H9 (cell line): Measurements from ENCODE around the gene NINL. TPM values are rescaled to one million over a fixed set of nuclear protein-coding genes. Genes with fewer than 3 reads are reported as not detected.
"Not testable (repeated sequence)": the region's sequence is repeated elsewhere in the genome, so short reads cannot be mapped to it uniquely, and the experiment has no call there.

Source experiments
- DNase-seq: peaks from one replicate; pipeline ENCODE4 v3.0.0-alpha.2; 2017
- H2AFZ ChIP-seq: one replicate; pipeline ENCODE4 v1.6.1; 2013; ENCODE audit warnings: mild to moderate bottlenecking, low read length, control low read depth, moderate library complexity
- H2AK5ac ChIP-seq: 2 replicates; pipeline ENCODE4 v1.6.1; 2013; ENCODE audit warnings: low read length, control low read depth, mixed read lengths; ENCODE audit not compliant: insufficient read length
- H2BK120ac ChIP-seq: one replicate; pipeline ENCODE4 v1.6.1; 2013; ENCODE audit warnings: low read depth, mild to moderate bottlenecking, low read length, control low read depth, inconsistent platforms; ENCODE audit not compliant: poor library complexity, severe bottlenecking
- H2BK12ac ChIP-seq: 2 replicates; pipeline ENCODE4 v1.6.1; 2013; ENCODE audit warnings: low read length, control low read depth, mixed read lengths, low read depth; ENCODE audit not compliant: insufficient read length
- H2BK15ac ChIP-seq: 2 replicates; pipeline ENCODE4 v1.6.1; 2013; ENCODE audit warnings: low read depth, low read length, control low read depth
- H2BK20ac ChIP-seq: one replicate; pipeline ENCODE4 v1.6.1; 2013; ENCODE audit warnings: low read depth, mild to moderate bottlenecking, low read length, control low read depth, inconsistent platforms; ENCODE audit not compliant: poor library complexity, severe bottlenecking
- H2BK5ac ChIP-seq: 2 replicates; pipeline ENCODE4 v1.6.1; 2013; ENCODE audit warnings: low read length, control low read depth, mixed read lengths; ENCODE audit not compliant: insufficient read length
- H3K14ac ChIP-seq: 2 replicates; pipeline ENCODE4 v1.6.1; 2013; ENCODE audit warnings: low read length, control low read depth; ENCODE audit not compliant: insufficient read depth
- H3K18ac ChIP-seq: 2 replicates; pipeline ENCODE4 v1.6.1; 2013; ENCODE audit warnings: low read depth, mild to moderate bottlenecking, mixed read lengths, low read length, control low read depth; ENCODE audit not compliant: insufficient read length
- H3K23ac ChIP-seq: 2 replicates; pipeline ENCODE4 v1.6.1; 2013; ENCODE audit warnings: low read length, control low read depth, mixed read lengths, low read depth; ENCODE audit not compliant: insufficient read length
- H3K23me2 ChIP-seq: 2 replicates; pipeline ENCODE4 v1.6.1; 2013; ENCODE audit warnings: low read depth, mild to moderate bottlenecking, mixed read lengths, low read length, control low read depth; ENCODE audit not compliant: insufficient read length, poor library complexity, severe bottlenecking
- H3K27ac ChIP-seq: 2 replicates; pipeline ENCODE4 v1.5.1; 2013; ENCODE audit warnings: low read length, control low read depth, mixed read lengths, low read depth; ENCODE audit not compliant: insufficient read length
- H3K27me3 ChIP-seq: 2 replicates; pipeline ENCODE4 v1.6.1; 2013; ENCODE audit warnings: low read length, control low read depth, inconsistent platforms; ENCODE audit not compliant: insufficient read depth
- H3K4ac ChIP-seq: 2 replicates; pipeline ENCODE4 v1.6.1; 2013; ENCODE audit warnings: low read depth, mild to moderate bottlenecking, control low read depth, inconsistent platforms, low read length, moderate library complexity
- H3K4me1 ChIP-seq: 2 replicates; pipeline ENCODE4 v1.6.1; 2013; ENCODE audit warnings: low read length, control low read depth, inconsistent platforms; ENCODE audit not compliant: insufficient read depth
- H3K4me2 ChIP-seq: 2 replicates; pipeline ENCODE4 v1.6.1; 2013; ENCODE audit warnings: low read length, control low read depth, mixed read lengths; ENCODE audit not compliant: insufficient read length, insufficient read depth
- H3K56ac ChIP-seq: 2 replicates; pipeline ENCODE4 v1.6.1; 2013; ENCODE audit warnings: low read depth, mild to moderate bottlenecking, mixed read lengths, low read length, control low read depth; ENCODE audit not compliant: insufficient read length
- H3K79me1 ChIP-seq: 2 replicates; pipeline ENCODE4 v1.6.1; 2013; ENCODE audit warnings: low read depth, mild to moderate bottlenecking, moderate library complexity, low read length, control low read depth, inconsistent platforms; ENCODE audit not compliant: insufficient read depth, poor library complexity, severe bottlenecking
- H3K79me2 ChIP-seq: 2 replicates; pipeline ENCODE4 v1.6.1; 2013; ENCODE audit warnings: low read length, control low read depth, inconsistent platforms; ENCODE audit not compliant: insufficient read depth
- H3K9ac ChIP-seq: 2 replicates; pipeline ENCODE4 v1.6.1; 2013; ENCODE audit warnings: low read length, control low read depth, mixed read lengths; ENCODE audit not compliant: insufficient read length; ENCODE audit errors: extremely low read depth
- H3K9me3 ChIP-seq: one replicate; pipeline ENCODE4 v1.6.1; 2013; ENCODE audit warnings: low read depth, low read length, inconsistent platforms; ENCODE audit not compliant: control insufficient read depth
- H3T11ph ChIP-seq: one replicate; pipeline ENCODE4 v1.6.1; 2013; ENCODE audit warnings: mild to moderate bottlenecking, low read length, control low read depth, inconsistent platforms
- H4K20me1 ChIP-seq: one replicate; pipeline ENCODE4 v1.6.1; 2013; ENCODE audit not compliant: control insufficient read depth, insufficient read length, insufficient read depth
- H4K5ac ChIP-seq: 2 replicates; pipeline ENCODE4 v1.6.1; 2013; ENCODE audit warnings: low read depth, mild to moderate bottlenecking, mixed read lengths, low read length, control low read depth; ENCODE audit not compliant: insufficient read length
- H4K8ac ChIP-seq: replicated peaks from 2 replicates; pipeline ENCODE4 v1.6.1; 2013; ENCODE audit warnings: low read length, control low read depth, mixed read lengths, low read depth; ENCODE audit not compliant: insufficient read length
- H4K91ac ChIP-seq: 2 replicates; pipeline ENCODE4 v1.6.1; 2013; ENCODE audit warnings: low read depth, mild to moderate bottlenecking, moderate library complexity, mixed read lengths, low read length, control low read depth; ENCODE audit not compliant: insufficient read length
- H3K27ac Mint-ChIP-seq, 3 experiments: 2 replicates in 2 of 3; 3 replicates in 1 of 3; pipeline ENCODE4 v1.8.0; 2020 to 2021; ENCODE audit warnings: mixed read lengths in 3 of 3, mild to moderate bottlenecking in 1 of 3, moderate library complexity in 1 of 3
- H3K27me3 Mint-ChIP-seq: 2 replicates; pipeline ENCODE4 v1.8.0; 2021; ENCODE audit warnings: low read depth, mild to moderate bottlenecking, moderate library complexity, mixed read lengths
- H3K36me3 Mint-ChIP-seq, 3 experiments: 2 replicates in 2 of 3; 3 replicates in 1 of 3; pipeline ENCODE4 v1.8.0; 2020 to 2021; ENCODE audit warnings: low read depth in 3 of 3, mixed read lengths in 3 of 3; ENCODE audit not compliant: insufficient read depth in 1 of 3
- H3K4me1 Mint-ChIP-seq, 2 experiments: 2 replicates each; pipeline ENCODE4 v1.8.0; 2020; ENCODE audit warnings: mixed read lengths in 2 of 2
- H3K4me3 Mint-ChIP-seq, 2 experiments: 2 replicates in 1 of 2; 3 replicates in 1 of 2; pipeline ENCODE4 v1.8.0; 2020 to 2021; ENCODE audit warnings: mild to moderate bottlenecking in 2 of 2, mixed read lengths in 2 of 2, moderate library complexity in 1 of 2
- H3K9me3 Mint-ChIP-seq, 2 experiments: 2 replicates in 1 of 2; 3 replicates in 1 of 2; pipeline ENCODE4 v1.8.0; 2020; ENCODE audit warnings: mild to moderate bottlenecking in 2 of 2, mixed read lengths in 2 of 2, moderate library complexity in 1 of 2
- WGBS: extraction: QIAGEN DNeasy Blood & Tissue Kit; methylation state at CpG from one replicate; pipeline ENCODE4 v1.1.7; 2013; ENCODE audit warnings: missing lambda C conversion rate, low lambda C conversion rate, mixed read lengths; ENCODE audit not compliant: insufficient read length; ENCODE audit errors: extremely low coverage; 5-methylcytosine and 5-hydroxymethylcytosine counted together
- total RNA-seq: library from RNA; stranded (reverse); gene quantifications from 2 replicates; pipeline ENCODE4 v1.2.1, GENCODE V29; 2021
- TF ChIP-seq, protein P1 (sequence below): fragments of 200-600 bp; sonication (generic); conservative IDR thresholded peaks from 3 replicates; pipeline ENCODE4 v1.8.0; 2021; ENCODE audit warnings: antibody characterized with exemption, mild to moderate bottlenecking

The NINL gene
- total RNA-seq, 1 experiment from 2014 or later, result 34.3 TPM

DNA sequence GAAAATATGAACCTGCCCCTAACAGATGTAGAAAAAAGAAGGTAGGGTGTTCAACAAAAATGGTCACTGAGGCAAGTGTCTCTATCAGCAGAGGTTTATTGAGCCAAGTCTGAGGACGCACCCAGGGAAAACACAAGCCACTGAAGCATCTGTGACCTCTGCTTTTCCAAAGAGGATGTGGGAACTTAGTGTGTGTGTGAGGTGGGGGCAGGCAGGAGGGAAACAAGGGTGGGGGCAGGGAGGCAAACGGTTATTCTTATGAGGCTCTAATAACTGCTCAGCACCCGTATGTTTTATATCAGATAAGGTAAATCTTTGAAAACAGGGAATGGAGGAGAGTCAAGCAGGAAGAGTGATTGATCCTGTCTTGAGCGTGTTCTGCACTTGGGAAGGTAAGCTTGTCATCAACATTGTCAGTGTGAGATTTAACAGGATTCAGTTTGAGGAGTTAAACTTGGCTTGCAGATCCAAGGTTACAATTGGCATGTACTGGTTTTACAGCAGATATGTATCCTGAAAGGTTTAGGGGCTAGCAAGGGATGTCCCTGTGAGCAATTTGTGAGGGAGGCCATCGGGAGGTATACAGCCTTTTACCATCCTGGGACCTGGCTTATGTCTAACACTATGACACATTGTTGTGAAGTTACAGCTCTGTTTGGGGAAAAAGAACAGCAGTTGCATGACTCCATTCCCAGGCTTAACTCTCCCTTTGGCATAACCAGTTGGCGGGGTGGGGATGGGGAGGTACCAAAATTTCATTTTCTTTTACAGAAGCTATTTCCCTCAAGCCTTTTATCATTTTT, 33.7 kb downstream of the NINL start:
- H4K5ac ChIP-seq, result no peak overlapping the region
- H3K4me1 ChIP-seq, result peaks cover 7% of the 10 kb centered on the region; the same call in 1 of the 2 replicates
- no peak overlapping the region for H3K23ac ChIP-seq
- no peaks in the 10 kb centered on the region for H3K9me3 ChIP-seq
- H3K56ac ChIP-seq, result no peak overlapping the region
- whole genome bisulfite sequencing, result no CpG with 5 or more reads among the region's 6 CpGs
- no peak overlapping the region for H2BK120ac ChIP-seq
- no peak for DNase-seq
- H3K27me3 Mint-ChIP-seq, result no peaks in the 10 kb centered on the region
- peaks cover 5% of the 10 kb centered on the region; the same call in 1 of the 2 replicates for H3K79me2 ChIP-seq
- H3K27ac ChIP-seq, result no peak overlapping the region
- peaks cover 1 to 4% (median 2%) of the 10 kb centered on the region in 3 experiments; a peak in 3 of 7 replicates for H3K36me3 Mint-ChIP-seq
- no peak overlapping the region for H3K14ac ChIP-seq
- TF ChIP-seq, protein P1, sequence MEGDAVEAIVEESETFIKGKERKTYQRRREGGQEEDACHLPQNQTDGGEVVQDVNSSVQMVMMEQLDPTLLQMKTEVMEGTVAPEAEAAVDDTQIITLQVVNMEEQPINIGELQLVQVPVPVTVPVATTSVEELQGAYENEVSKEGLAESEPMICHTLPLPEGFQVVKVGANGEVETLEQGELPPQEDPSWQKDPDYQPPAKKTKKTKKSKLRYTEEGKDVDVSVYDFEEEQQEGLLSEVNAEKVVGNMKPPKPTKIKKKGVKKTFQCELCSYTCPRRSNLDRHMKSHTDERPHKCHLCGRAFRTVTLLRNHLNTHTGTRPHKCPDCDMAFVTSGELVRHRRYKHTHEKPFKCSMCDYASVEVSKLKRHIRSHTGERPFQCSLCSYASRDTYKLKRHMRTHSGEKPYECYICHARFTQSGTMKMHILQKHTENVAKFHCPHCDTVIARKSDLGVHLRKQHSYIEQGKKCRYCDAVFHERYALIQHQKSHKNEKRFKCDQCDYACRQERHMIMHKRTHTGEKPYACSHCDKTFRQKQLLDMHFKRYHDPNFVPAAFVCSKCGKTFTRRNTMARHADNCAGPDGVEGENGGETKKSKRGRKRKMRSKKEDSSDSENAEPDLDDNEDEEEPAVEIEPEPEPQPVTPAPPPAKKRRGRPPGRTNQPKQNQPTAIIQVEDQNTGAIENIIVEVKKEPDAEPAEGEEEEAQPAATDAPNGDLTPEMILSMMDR, result no peak
- no peak overlapping the region for H4K91ac ChIP-seq
- no peak overlapping the region for H2BK20ac ChIP-seq
- no peak overlapping the region for H2BK5ac ChIP-seq
- no peak overlapping the region for H3K4me3 Mint-ChIP-seq
- H2BK15ac ChIP-seq, result no peak overlapping the region
- no peak overlapping the region for H3K18ac ChIP-seq
- no peak overlapping the region for H3K9ac ChIP-seq
- H3K27me3 ChIP-seq, result no peaks in the 10 kb centered on the region
- peak overlapping the region; percentile 6 to 99 (median 89); a peak in 5 of 7 replicates for H3K27ac Mint-ChIP-seq
- peaks cover 53 to 62% of the 10 kb centered on the region in 2 experiments for H3K4me1 Mint-ChIP-seq
- H4K20me1 ChIP-seq, result no peaks in the 10 kb centered on the region
- no peak overlapping the region for H2AK5ac ChIP-seq
- H2AFZ ChIP-seq, result no peak overlapping the region
- H3K9me3 Mint-ChIP-seq, result no peaks in the 10 kb centered on the region
- H3K4me2 ChIP-seq, result no peak overlapping the region
- H3T11ph ChIP-seq, result no peak overlapping the region
- H3K79me1 ChIP-seq, result peaks cover 12% of the 10 kb centered on the region
- H4K8ac ChIP-seq, result no peak overlapping the region
- no peak overlapping the region for H3K4ac ChIP-seq
- H3K23me2 ChIP-seq, result no peaks in the 10 kb centered on the region
- H2BK12ac ChIP-seq, result no peak overlapping the region

DNA sequence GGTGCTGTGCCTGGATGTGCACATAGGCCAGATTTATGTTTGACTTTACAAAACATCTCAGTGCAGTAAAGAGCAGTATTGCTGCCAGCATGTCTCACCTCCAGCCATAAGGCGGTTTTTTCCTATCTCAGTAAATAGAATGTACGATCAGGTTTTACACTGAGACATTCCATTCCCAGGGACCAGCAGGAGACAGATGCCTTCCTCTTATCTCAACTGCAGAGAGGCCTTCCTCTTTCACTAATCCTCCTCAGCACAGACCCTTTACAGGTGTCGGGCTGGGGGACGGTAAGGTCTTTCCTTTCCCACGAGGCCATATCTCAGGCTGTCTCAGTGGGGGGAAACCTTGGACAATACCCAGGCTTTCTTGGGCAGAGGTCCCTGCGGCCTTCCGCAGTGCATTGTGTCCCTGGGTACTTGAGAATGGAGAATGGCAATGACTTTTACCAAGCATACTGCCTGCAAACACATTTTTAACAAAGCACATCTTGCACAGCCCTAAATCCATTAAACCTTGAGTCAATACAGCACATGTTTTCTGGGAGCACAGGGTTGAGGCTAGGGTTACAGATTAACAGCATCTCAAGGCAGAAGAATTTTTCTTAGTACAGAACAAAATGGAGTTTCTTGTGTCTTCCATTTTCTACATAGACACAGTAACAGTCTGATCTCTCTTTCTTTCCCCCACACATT, 34.5 kb downstream of the NINL start:
- not testable (repeated sequence) for H3K9me3 ChIP-seq, H3K36me3 Mint-ChIP-seq, H4K91ac ChIP-seq, H3K79me2 ChIP-seq, H3K18ac ChIP-seq, H3K56ac ChIP-seq, H3K27me3 Mint-ChIP-seq, H3K23me2 ChIP-seq, H3K9ac ChIP-seq, H3K23ac ChIP-seq, DNase-seq, H4K5ac ChIP-seq, H2BK12ac ChIP-seq, H2BK15ac ChIP-seq, H3K27ac ChIP-seq, H3K9me3 Mint-ChIP-seq, H2BK120ac ChIP-seq, H3T11ph ChIP-seq, H4K20me1 ChIP-seq, H3K14ac ChIP-seq, H4K8ac ChIP-seq, H2AFZ ChIP-seq, H3K4ac ChIP-seq, H3K4me2 ChIP-seq, H2BK20ac ChIP-seq, H2BK5ac ChIP-seq, H3K27me3 ChIP-seq, H2AK5ac ChIP-seq
- no CpG with 5 or more reads among the region's 7 CpGs for WGBS
- Mint-ChIP-seq H3K4me3 (peak overlapping the region in 1 of 2 experiments; percentile 65; a peak in 1 of 5 replicates), H3K4me1 (peaks cover 61 to 70% of the 10 kb centered on the region in 2 experiments), H3K27ac (peak overlapping the region; percentile 89 to 99 (median 95); a peak in 6 of 7 replicates)
- Histone ChIP-seq H3K4me1 (peaks cover 11% of the 10 kb centered on the region), H3K79me1 (peaks cover 12% of the 10 kb centered on the region)
